PC-3 (cell line): ENCODE measurements around the gene HOXA9. TPM values are rescaled to one million over a fixed set of nuclear protein-coding genes. Genes with fewer than 3 reads are reported as not detected.

Experiments
- ATAC-seq: fragments of 200-7000 bp; cut with Tn5 transposase; 2 replicates; pipeline ENCODE4 v1.9.1; 2020; ENCODE audit warnings: mild to moderate bottlenecking, moderate library complexity
- BruUV-seq: library from RNA; stranded (reverse); fragments of 400-500 nt; replicated peaks from 2 replicates; lab custom pipeline; 2021; lab: Mats Ljungman, UMichigan
- CTCF ChIA-PET: fragments of 300-600 bp; sonication (Branson Sonifier 250); formaldehyde crosslinking; loops from one replicate; lab custom pipeline; 2022; ENCODE audit warnings: antibody characterized with exemption; lab: Charles Lee
- POLR2A ChIA-PET: fragments of 300-600 bp; sonication (Branson Sonifier 250); formaldehyde crosslinking; loops from one replicate; lab custom pipeline; 2022; ENCODE audit warnings: antibody characterized with exemption; ENCODE audit not compliant: unreplicated experiment; lab: Charles Lee
- DNase-seq: peaks from one replicate; pipeline ENCODE4 v3.0.0-alpha.2; 2015
- H2AFZ ChIP-seq: fragments of 300-600 bp; sonication (generic); 2 replicates; pipeline ENCODE4 v1.6.0; 2016; ENCODE audit warnings: antibody characterized with exemption, low read length
- H3F3A ChIP-seq: fragments of 300-600 bp; sonication (generic); one replicate; pipeline ENCODE4 v1.6.0; 2017; ENCODE audit warnings: antibody characterized with exemption, low read length, control low read depth, mild to moderate bottlenecking; ENCODE audit not compliant: unreplicated experiment
- H3K27ac ChIP-seq: fragments of 300-600 bp; sonication (generic); 2 replicates; pipeline ENCODE4 v1.5.1; 2016; ENCODE audit warnings: mild to moderate bottlenecking, low read length
- H3K27me3 ChIP-seq: fragments of 300-600 bp; sonication (generic); 2 replicates; pipeline ENCODE4 v1.6.1; 2016; ENCODE audit warnings: low read length, mixed read lengths
- H3K36me3 ChIP-seq: fragments of 300-600 bp; sonication (generic); 2 replicates; pipeline ENCODE4 v1.6.1; 2016; ENCODE audit warnings: low read depth, mixed run types, low read length, mixed read lengths
- H3K4me1 ChIP-seq: fragments of 300-600 bp; sonication (generic); 2 replicates; pipeline ENCODE4 v1.5.1; 2016; ENCODE audit warnings: low read length; ENCODE audit not compliant: insufficient read depth
- H3K4me2 ChIP-seq: fragments of 300-600 bp; sonication (generic); 2 replicates; pipeline ENCODE4 v1.6.0; 2016; ENCODE audit warnings: low read length
- H3K4me3 ChIP-seq: fragments of 300-600 bp; sonication (generic); 2 replicates; pipeline ENCODE4 v1.5.1; 2016; ENCODE audit warnings: mild to moderate bottlenecking, low read length, mixed read lengths
- H3K79me2 ChIP-seq: fragments of 300-600 bp; sonication (generic); 2 replicates; pipeline ENCODE4 v1.6.1; 2017; ENCODE audit warnings: low read length, mixed read lengths
- H3K9ac ChIP-seq: fragments of 300-600 bp; sonication (generic); 2 replicates; pipeline ENCODE4 v1.6.0; 2016; ENCODE audit warnings: mild to moderate bottlenecking, low read length
- H3K9me2 ChIP-seq: fragments of 300-600 bp; sonication (generic); replicated peaks from 2 replicates; pipeline ENCODE4 v1.6.1; 2016; ENCODE audit warnings: mixed run types, low read length, mixed read lengths
- H3K9me3 ChIP-seq: fragments of 300-600 bp; sonication (generic); 2 replicates; pipeline ENCODE4 v1.6.1; 2016; ENCODE audit warnings: low read length, mixed read lengths
- H4K20me1 ChIP-seq: fragments of 300-600 bp; sonication (generic); 2 replicates; pipeline ENCODE4 v1.6.1; 2016; ENCODE audit warnings: low read length, mixed read lengths
- EZH2 ChIP-seq: fragments of 300-600 bp; sonication (generic); IDR thresholded peaks from one replicate; pipeline ENCODE4 v1.6.1; 2017; ENCODE audit warnings: antibody characterized with exemption, mild to moderate bottlenecking, low read length; ENCODE audit not compliant: unreplicated experiment
- EZH2phosphoT487 ChIP-seq: fragments of 300-600 bp; sonication (generic); IDR thresholded peaks from 2 replicates; pipeline ENCODE4 v1.6.1; 2018; ENCODE audit warnings: mild to moderate bottlenecking, antibody characterized with exemption, low read length, borderline replicate concordance
- intact Hi-C: fragments of 100-400 bp; cut with micrococcal nuclease; formaldehyde crosslinking; loops from 2 replicates; pipeline ENCODE4 v1.9.0; 2023
- total RNA-seq: library from RNA; depleted of rRNA; stranded (reverse); fragments of >200 nt; gene quantifications from 2 replicates; pipeline ENCODE4 v1.2.3, GENCODE V29; 2014
- TF ChIP-seq, protein P1 (sequence below): fragments of 300-600 bp; sonication (generic); conservative IDR thresholded peaks from 2 replicates; pipeline ENCODE4 v1.5.1; 2017; ENCODE audit warnings: antibody characterized with exemption, low read depth, mild to moderate bottlenecking, low read length

The HOXA9 gene
- total RNA-seq, 1 experiment from 2014 or later: 69.0 TPM

DNA sequence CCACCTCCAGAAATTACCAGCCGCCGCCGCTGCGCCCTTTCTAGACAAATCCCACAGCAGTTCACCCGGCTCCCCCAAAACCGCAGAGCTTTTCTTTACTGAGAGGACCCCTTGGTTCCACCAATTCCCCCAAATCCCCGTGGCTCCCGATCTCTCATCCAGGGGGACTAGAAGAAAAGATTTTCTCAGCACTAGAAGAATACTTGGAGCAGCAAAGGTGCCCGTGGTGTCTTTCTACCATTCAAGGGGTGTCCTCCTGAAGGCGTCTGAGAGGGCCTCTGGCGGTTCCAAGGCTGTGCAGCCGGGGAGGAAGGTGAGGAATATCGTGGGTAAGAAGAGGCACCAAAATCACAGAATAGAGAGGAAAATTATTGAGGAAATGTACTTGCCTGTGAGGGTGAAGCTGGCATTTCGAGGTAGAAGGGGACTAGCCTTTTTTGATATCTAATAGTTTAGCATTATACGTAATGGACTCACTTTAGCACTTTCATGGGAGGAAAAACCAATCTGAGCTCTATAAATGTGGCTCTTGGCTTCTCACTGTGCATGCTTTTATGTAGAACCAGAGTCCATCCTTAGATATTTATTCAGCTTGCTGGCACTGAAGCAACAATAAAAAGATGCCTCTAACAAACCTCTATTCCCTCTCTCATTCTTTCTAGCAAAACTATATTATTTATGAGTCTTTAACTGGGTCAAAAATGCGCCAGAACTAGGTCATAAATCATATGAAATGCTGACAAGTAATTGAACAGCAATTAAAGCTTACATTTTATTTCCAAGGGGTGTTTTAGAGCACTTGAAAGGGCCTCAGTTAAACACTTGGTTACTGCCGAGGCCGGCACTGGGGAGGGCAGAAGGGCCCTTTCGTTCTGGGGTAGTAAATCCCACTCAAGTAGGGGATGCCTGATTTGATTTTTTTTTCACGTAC is 49.0 kb downstream of the HOXA9 start:
- Histone ChIP-seq H3K4me3 (peak overlapping the region; percentile 66), H3K9me3 (no peaks in the 10 kb centered on the region), H3K4me2 (peak overlapping the region; percentile 98), H3K27ac (peak overlapping the region; percentile 84), H3F3A (peaks cover 3% of the 10 kb centered on the region), H3K9ac (no peak overlapping the region; the same call in 1 of the 2 replicates), H3K27me3 (no peaks in the 10 kb centered on the region), H3K4me1 (peaks cover 37% of the 10 kb centered on the region), H3K79me2 (peaks cover 68% of the 10 kb centered on the region), H4K20me1 (no peaks in the 10 kb centered on the region), H3K36me3 (no peaks in the 10 kb centered on the region; the same call in 1 of the 2 replicates), H3K9me2 (no peaks in the 10 kb centered on the region), H2AFZ (no peak overlapping the region)
- DNase-seq (no peak), ATAC-seq (no peak)
- TF ChIP-seq EZH2phosphoT487 (no peak), EZH2 (no peak)
- TF ChIP-seq, protein P1, sequence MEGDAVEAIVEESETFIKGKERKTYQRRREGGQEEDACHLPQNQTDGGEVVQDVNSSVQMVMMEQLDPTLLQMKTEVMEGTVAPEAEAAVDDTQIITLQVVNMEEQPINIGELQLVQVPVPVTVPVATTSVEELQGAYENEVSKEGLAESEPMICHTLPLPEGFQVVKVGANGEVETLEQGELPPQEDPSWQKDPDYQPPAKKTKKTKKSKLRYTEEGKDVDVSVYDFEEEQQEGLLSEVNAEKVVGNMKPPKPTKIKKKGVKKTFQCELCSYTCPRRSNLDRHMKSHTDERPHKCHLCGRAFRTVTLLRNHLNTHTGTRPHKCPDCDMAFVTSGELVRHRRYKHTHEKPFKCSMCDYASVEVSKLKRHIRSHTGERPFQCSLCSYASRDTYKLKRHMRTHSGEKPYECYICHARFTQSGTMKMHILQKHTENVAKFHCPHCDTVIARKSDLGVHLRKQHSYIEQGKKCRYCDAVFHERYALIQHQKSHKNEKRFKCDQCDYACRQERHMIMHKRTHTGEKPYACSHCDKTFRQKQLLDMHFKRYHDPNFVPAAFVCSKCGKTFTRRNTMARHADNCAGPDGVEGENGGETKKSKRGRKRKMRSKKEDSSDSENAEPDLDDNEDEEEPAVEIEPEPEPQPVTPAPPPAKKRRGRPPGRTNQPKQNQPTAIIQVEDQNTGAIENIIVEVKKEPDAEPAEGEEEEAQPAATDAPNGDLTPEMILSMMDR: no peak
- BruUV-seq: no TSS peak
- intact Hi-C loops: no loop called here
- ChIA-PET POLR2A (interaction anchor here (0.6 to 1.0 kb wide), 2 partner anchors 36 to 75 kb away, joined by 3 to 5 read pairs; partner anchors contain the start of gene HOXA3), CTCF (no interaction called here)

DNA sequence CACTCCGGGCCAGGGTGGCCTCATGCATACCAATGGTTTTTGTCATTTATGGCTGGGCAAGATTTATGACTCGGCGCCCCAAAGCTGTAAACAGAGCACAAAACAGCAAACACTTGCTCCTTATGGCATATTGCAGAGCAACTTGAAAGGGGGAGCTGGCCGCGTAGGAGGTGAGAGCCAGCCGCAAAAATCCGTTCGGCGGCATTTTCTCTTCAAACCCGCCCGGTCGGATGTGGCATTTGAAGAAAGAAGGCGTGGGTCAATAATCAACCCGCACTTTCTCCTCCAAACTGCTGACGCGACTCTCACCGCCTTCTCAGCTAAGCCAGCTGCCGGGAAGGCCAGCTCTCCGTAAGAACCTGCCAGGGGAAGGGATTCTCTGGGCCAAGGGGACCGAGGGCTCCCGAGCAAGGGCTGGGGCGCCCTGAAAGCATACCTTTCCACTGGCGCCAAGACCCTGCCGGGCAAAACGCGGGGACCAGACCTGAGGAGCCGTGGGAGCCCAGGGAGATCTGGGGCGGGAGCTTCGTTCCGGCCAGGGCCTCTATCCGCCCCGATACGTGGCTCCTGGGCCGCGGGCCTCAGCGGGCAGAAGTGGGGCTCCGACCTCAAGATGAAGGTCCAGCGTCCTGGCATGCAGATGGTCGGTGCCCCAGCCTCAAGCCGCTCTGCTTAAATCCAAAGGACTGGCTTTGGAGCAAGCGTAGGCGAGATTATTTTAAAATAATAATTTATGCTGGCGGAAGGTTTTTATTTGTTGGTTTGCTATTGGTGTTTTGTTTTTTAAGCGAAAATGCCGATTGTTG is 49.9 kb downstream of the HOXA9 start:
- ATAC-seq: peak; percentile 42

More for the DNA sequence above, 49.9 kb downstream of the HOXA9 start:
- no peak for TF ChIP-seq EZH2
- TF ChIP-seq, protein P1: no peak
- TF ChIP-seq EZH2phosphoT487: no peak
- H3K4me3 ChIP-seq: peak overlapping the region; percentile 66
- ChIA-PET CTCF (no interaction called here), POLR2A (interaction anchor here (0.6 to 1.0 kb wide), 3 partner anchors 16 to 548 kb away, joined by 3 read pairs; partner anchors contain the start of gene HOXA3)
- H3F3A ChIP-seq: peaks cover 3% of the 10 kb centered on the region
- no TSS peak for BruUV-seq
- DNase-seq: peak; percentile 95
- H2AFZ ChIP-seq: peak overlapping the region; percentile 16; the same call in 1 of the 2 replicates
- H3K27me3 ChIP-seq: no peaks in the 10 kb centered on the region
- H3K36me3 ChIP-seq: no peaks in the 10 kb centered on the region; the same call in 1 of the 2 replicates
- intact Hi-C loops: no loop called here
- H3K4me2 ChIP-seq: peak overlapping the region; percentile 98
- H3K9ac ChIP-seq: peak overlapping the region; percentile 50
- H3K79me2 ChIP-seq: peaks cover 67% of the 10 kb centered on the region
- peaks cover 45% of the 10 kb centered on the region for H3K4me1 ChIP-seq
- no peaks in the 10 kb centered on the region for H4K20me1 ChIP-seq
- no peaks in the 10 kb centered on the region for H3K9me2 ChIP-seq
- H3K9me3 ChIP-seq: no peaks in the 10 kb centered on the region
- peak overlapping the region; percentile 84 for H3K27ac ChIP-seq
